Measurements from ENCODE around the gene SKIDA1.
"Not testable (repeated sequence)": the region's sequence is repeated elsewhere in the genome, so short reads cannot be mapped to it uniquely, and the experiment has no call there.

Gene SKIDA1

DNA sequence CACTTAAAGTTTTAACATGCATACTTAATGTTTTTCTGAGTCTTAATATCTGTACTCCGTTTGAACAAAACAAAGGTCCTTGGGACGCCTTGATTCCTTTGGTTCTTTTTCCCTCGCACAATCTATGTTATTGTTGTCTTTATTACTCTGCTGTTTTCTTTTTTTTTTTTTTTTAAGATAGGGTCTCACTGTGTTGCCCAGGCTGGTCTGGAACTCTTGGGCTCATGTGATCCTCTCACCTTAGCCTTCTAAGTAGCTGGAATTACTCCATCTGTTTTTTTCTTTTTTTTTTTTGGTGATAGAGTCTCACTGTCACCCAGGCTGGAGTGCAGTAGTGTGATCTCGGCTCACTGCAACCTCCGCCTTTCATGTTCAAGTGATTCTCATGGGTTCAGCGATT, 21.8 kb upstream of the SKIDA1 start:
- CTCF ChIA-PET, result interaction anchor here (1.0 kb wide), 1 partner anchor 51 kb away, joined by 3 read pairs; no protein-coding TSS in a partner anchor
- no peak overlapping the region for H3K4me3 ChIP-seq (ENCODE audit: low read depth, low read length)
- no peak for DNase-seq (ENCODE audit: low read depth, low spot score)
- TF ChIP-seq, protein P1, sequence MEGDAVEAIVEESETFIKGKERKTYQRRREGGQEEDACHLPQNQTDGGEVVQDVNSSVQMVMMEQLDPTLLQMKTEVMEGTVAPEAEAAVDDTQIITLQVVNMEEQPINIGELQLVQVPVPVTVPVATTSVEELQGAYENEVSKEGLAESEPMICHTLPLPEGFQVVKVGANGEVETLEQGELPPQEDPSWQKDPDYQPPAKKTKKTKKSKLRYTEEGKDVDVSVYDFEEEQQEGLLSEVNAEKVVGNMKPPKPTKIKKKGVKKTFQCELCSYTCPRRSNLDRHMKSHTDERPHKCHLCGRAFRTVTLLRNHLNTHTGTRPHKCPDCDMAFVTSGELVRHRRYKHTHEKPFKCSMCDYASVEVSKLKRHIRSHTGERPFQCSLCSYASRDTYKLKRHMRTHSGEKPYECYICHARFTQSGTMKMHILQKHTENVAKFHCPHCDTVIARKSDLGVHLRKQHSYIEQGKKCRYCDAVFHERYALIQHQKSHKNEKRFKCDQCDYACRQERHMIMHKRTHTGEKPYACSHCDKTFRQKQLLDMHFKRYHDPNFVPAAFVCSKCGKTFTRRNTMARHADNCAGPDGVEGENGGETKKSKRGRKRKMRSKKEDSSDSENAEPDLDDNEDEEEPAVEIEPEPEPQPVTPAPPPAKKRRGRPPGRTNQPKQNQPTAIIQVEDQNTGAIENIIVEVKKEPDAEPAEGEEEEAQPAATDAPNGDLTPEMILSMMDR (IDR thresholded peaks at IDR 0.05; ENCODE audit: insufficient read depth, low read length, missing control alignments), result no peak
- POLR2A ChIA-PET, result no interaction called here

DNA sequence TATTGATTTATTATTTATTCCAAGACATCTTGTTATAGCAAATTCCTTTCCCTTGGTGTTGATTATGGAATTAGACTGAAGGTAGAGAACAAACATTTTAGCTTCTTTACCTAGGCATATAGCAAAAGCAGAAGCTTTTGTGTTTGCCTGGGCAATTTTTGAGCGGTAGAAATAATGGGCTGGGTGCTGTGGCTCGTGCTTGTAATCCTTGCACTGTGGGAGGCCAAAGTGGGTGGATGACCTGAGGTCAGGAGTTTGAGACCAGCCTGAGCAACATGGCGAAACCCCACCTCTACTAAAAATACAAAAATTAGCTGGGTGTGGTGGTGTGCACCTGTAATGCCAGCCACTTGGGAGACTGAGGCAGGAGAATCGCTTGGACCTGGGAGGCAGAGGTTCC, 15.2 kb upstream of the SKIDA1 start:
- ChIA-PET POLR2A (interaction anchor here (1.3 kb wide), 1 partner anchor 9 kb away, joined by 4 read pairs; no protein-coding TSS in a partner anchor), CTCF (interaction anchor here (0.7 kb wide), 1 partner anchor 1447 kb away, joined by 3 read pairs; no protein-coding TSS in a partner anchor)
- not testable (repeated sequence) for H3K4me3 ChIP-seq (ENCODE audit: low read depth, low read length); DNase-seq (ENCODE audit: low read depth, low spot score)

DNA sequence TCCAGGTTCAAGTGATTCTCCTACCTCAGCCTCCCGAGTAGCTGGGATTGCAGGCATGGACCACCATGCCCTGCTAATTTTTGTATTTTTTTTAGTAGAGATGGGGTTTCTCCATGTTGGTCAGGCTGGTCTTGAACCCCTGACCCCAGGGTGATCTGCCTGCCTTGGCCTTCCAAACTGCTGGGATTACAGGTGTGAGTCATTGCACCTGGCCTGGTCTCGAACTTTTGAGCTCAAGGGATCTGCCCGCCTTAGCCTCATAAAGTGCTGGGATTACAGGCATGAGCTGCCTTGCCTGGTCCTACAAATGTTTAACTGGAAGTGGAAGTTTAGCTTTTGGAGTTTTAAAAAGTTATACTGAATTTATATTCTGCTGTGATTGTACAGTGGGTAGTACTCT, 11.4 kb upstream of the SKIDA1 start:
- DNase-seq (ENCODE audit: low read depth, low spot score), result no peak
- TF ChIP-seq, protein P1 (IDR thresholded peaks at IDR 0.05; ENCODE audit: insufficient read depth, low read length, missing control alignments), result no peak
- H3K4me3 ChIP-seq (ENCODE audit: low read depth, low read length), result no peak overlapping the region
- POLR2A ChIA-PET, result no interaction called here
- CTCF ChIA-PET, result interaction anchor here (0.9 to 1.0 kb wide), 2 partner anchors 39 to 197 kb away, joined by 3 read pairs; no protein-coding TSS in a partner anchor

GRCh38 chr10:21535976-21536375, 10.5 kb upstream of the SKIDA1 start:
- CTCF ChIA-PET; DNase-seq (ENCODE audit: low read depth, low spot score); POLR2A ChIA-PET: not testable (repeated sequence)
- peak overlapping the region; percentile 21; the same call in 1 of the 2 replicates for H3K4me3 ChIP-seq (ENCODE audit: low read depth, low read length)

DNA sequence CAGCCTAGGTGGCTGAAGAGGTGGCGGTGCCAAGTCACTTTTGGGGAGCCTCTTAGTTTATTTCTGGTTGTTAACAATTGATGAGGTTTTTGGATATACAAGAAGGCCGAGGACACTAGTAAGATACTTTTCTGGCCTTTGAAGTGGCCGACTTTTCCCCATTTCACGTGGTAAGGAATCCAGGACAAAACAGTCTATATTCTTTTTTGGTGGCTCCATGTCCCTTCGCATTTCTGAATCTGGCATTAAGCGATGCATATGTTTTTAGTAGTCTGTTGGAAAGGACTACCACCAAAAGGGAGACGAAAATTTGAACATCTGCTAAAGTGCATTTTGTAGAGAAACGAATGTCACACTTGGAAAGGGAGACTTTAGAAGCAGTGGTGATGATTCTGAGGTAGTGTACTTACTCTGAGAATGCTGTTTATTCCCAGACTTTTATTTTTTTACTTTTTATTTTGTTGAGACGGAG, 10.0 kb upstream of the SKIDA1 start:
- no peak for DNase-seq (ENCODE audit: low read depth, low spot score)
- POLR2A ChIA-PET, result no interaction called here
- H3K4me3 ChIP-seq (ENCODE audit: low read depth, low read length), result peak overlapping the region; percentile 76
- TF ChIP-seq, protein P1 (IDR thresholded peaks at IDR 0.05; ENCODE audit: insufficient read depth, low read length, missing control alignments), result no peak
- CTCF ChIA-PET, result no interaction called here

- TF ChIP-seq, protein P1 (IDR thresholded peaks at IDR 0.05; ENCODE audit: insufficient read depth, low read length, missing control alignments), result no peak
- DNase-seq (ENCODE audit: low read depth, low spot score), result no peak
- POLR2A ChIA-PET, result no interaction called here
- CTCF ChIA-PET, result no interaction called here
- peak overlapping the region; percentile 76 for H3K4me3 ChIP-seq (ENCODE audit: low read depth, low read length)
These were observed 9.4 kb upstream of the SKIDA1 start for GRCh38 chr10:21534604-21535493.

- ChIA-PET POLR2A (no interaction called here), CTCF (interaction anchor here (0.9 kb wide), 1 partner anchor 191 kb away, joined by 3 read pairs; no protein-coding TSS in a partner anchor)
- TF ChIP-seq, protein P1 (IDR thresholded peaks at IDR 0.05; ENCODE audit: insufficient read depth, low read length, missing control alignments), result no peak
- peak overlapping the region; percentile 76 for H3K4me3 ChIP-seq (ENCODE audit: low read depth, low read length)
- DNase-seq (ENCODE audit: low read depth, low spot score), result no peak
These were observed 8.8 kb upstream of the SKIDA1 start for GRCh38 chr10:21534280-21534586.
